Stimulated activated CD4-positive, alpha-beta T cell treated with anti-CD3 and anti-CD28 coated beads, Interleukin-1b, Interleukin-23, amount 100 ng/mL, for 4 hours (primary cell): ENCODE data around the gene DPM1.

Source experiments
- DNase-seq, 2 donors: peaks; one replicate each; pipeline ENCODE4 v3.0.0-alpha.2; 2020; ENCODE audit warnings: low read depth in 2 of 2

DPM1 gene

DNA sequence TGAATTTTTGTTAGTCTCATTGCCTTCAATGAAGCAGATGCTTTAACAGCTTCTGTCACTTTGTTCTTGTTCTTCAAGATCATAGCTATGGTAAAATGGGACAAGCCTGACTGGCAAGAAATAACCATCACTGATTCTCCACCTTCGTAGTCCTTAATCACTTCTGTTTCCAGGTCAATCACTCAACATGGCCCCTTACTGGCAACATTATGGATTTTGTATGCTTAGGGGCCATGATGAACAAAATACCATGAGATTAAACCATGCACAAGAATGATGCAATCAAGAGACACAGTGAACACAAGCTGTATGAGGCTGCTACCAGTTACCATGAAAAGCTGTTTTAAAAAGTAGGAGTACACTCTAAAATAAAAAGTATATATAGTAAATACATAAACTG, 59.9 kb downstream of the DPM1 start:
- DNase-seq, result no peak

DNA sequence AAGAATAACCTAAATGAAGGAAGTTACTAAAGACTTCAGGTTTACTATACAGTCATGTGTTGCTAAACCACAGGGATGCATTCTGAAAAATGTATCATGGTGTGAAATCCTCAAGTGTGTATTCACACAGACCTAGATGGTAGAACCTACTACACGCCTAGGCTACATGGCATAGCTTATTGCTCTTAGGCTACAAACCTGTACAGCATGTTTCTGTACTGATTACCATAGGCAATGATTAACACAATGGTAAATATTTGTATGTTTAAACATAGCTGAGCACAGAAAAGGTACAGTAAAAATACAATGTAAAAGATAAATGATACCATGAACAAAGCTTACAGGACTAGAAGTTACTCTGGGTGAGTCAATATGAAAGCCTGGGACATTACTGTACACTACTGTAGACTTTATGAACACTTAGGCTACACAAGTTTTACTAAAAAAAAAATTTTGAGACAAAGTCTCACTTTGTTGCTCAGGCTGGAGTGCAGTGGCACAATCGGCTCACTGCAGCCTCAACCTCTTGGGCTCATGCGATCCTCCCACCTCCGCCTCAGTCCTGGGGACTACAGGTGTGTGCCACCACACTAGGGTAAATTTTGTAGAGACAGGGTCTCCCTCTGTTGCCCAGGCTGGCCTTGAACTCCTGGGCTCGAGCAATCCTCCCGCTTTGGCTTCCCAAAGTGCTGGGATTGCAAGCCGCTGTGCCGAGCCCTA, 63.1 kb downstream of the DPM1 start:
- DNase-seq, result no peak

DNA sequence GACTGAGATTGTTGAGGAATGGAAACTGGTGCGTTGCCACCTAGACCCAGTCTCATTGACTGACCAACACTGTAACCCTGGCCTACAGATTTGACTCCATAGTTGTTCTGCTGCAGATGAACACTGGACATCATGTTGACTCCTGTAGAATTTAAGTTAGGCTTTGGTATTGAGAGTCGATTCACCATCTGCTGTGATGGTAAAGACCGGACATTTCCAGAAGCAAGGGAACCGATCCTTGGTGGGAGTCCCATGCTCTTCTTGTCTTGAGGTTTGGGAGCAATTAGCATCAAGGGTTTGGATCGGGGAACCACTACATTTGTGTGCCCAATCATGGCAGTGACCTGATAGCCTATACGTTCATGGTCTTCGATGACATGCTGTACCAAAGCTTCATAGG, 64.7 kb downstream of the DPM1 start:
- DNase-seq, result no peak

DNA sequence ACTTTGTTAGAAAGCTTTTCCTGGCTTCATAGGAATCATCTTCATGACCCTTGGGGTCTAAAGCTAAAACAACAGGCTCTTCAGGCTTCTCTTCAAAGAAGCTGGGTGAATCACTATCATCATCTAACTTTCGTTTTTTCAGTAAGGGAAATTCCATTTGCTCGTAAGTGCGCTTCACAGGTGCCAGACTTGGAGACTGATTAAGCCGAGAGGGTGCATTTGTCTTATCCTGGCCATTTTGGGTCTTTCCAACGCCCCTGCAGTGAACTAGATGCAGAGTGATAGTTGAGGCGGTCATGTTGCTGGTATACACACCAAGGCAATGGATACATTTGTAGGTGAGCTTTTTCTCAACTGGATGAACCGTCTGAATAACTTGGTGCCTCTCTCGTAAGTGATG, 65.9 kb downstream of the DPM1 start:
- no peak for DNase-seq

DNA sequence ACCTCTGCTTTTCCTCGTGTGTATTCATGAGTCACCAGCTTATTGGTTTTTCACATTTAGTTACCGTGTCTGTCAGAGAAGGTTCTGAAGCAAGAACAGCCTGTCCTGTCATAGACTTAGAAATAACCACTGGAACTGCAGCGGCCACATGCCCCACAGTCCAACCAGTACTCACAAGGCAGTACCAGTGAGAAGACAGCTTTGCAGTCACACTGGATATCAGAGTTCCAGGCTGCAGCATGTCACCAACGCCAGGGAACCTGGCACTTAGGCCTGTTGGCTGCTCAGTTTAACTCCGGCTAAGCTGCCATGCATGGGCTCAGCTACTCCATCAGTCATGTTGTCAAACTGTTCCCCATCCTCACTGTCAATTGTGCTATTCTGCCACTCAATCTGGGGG, 67.2 kb downstream of the DPM1 start:
- no peak for DNase-seq

DNA sequence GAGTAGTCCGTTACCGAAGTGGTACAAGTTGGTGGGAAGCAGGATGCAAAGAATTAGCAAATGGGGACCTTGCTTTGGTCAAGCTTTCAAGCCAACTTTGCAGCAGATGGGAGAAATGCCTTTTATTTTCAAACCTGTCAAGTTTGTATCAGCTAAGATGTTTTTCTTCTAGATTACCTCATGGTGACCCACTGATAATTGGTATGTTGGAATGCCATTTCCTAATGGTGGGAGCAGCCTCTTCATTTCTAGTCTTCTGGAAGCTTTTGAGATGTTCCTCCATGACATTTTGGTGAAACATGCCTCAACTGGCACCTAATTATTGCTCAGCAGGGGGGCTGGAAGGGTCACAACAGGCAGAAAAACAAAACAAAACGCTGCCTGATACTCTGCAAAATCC, 70.8 kb downstream of the DPM1 start:
- DNase-seq, result no peak

DNA sequence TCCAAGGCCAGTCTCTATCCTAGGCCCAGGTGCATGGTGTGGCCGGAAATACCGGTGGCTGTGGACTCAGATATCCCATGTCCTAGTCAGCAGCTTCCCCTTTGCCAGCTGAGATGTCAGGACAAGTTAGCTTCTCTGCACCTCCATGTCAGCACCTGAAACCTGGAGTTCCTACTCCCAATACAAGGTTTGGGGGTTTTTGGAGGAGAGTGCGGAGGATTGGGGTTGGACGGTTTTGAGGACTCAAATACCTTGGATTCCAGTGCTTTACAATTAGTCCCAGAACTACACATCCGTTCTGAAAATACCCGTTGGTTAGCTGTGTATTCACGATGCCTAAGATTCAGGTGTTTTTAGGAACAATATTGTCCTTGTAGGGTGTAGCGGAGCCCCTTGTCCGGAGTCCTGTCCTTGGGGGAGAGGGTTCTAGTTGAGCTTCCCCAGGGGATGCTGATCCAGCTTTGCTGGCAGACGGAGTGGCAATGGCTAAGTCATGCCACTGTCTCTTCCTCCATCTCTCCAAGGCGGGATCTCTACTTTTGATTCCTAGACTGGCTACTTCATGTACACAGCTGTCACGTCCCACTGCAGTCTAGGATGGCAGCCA, 72.0 kb downstream of the DPM1 start:
- no peak for DNase-seq

DNA sequence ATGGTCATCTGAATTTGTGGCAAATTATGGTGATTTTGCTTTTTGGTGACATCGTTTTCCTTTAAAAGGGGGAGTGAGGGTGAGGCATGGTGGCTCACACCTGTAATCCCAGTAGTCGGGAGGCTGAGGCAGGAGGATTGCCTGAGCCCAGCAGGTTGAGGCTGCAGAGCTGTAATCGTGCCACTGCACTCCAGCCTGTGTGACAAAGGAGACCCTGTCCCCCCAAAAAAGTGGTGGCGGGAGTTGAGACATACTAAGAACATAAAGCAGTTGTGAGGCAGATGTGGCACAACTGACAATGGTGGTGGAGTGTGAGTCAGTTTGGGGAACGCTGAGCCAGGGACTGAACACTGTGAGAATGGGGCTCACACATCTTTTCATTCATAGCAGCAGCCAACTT, 72.6 kb downstream of the DPM1 start:
- DNase-seq, result no peak

DNA sequence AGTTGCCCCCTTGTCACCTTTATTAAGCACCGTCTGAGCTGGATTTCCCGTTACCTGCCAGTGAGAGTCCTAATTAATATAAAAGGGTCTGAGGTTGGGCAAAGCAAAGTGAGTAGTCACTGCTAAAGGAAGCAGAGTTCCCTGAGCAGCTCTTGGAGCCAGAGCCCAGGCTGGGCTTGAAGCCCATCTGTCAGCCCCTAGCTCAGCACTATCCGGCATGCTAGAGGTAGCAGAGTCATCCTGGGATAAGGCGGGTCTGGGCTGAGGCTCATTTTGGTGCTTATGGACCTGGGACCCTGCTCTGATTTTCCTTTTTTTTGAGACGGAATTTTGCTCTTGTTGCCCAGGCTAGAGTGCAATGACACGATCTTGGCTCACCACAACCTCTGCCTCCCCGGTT, 73.3 kb downstream of the DPM1 start:
- no peak for DNase-seq
